Activated CD4-positive, alpha-beta T cell treated with anti-CD3 and anti-CD28 coated beads, Interleukin-2, Interleukin-4, amounts not matched to agents 100 ng/mL and 50 ng/mL, durations not matched to agents 16 hours and 8 hours (primary cell): ENCODE results near the gene PIGW.

ENCODE experiments used
- DNase-seq: peaks from one replicate; pipeline ENCODE4 v3.0.0-alpha.2; 2020; ENCODE audit warnings: low spot score

Gene PIGW

GRCh38 chr17:36509272-36509985 lies 25.4 kb upstream of the PIGW start:
- no peak for DNase-seq

GRCh38 chr17:36510636-36511035 lies 24.2 kb upstream of the PIGW start:
- no peak for DNase-seq

- no peak for DNase-seq
These were observed 23.6 kb upstream of the PIGW start for GRCh38 chr17:36511216-36511615.

GRCh38 chr17:36512641-36513040 lies 22.1 kb upstream of the PIGW start:
- DNase-seq: no peak

- no peak for DNase-seq
These were observed 19.9 kb upstream of the PIGW start for GRCh38 chr17:36514856-36515255.

- no peak for DNase-seq
These were observed 18.9 kb upstream of the PIGW start for GRCh38 chr17:36515837-36516236.

- DNase-seq: no peak
These were observed 11.7 kb upstream of the PIGW start for GRCh38 chr17:36523113-36523512.

GRCh38 chr17:36524428-36524876 lies 10.3 kb upstream of the PIGW start:
- DNase-seq: no peak

- DNase-seq: no peak
These were observed 9.7 kb upstream of the PIGW start for GRCh38 chr17:36525113-36525512.

GRCh38 chr17:36525888-36526287 lies 8.9 kb upstream of the PIGW start:
- DNase-seq: no peak

- DNase-seq: no peak
These were observed 7.1 kb upstream of the PIGW start for GRCh38 chr17:36527621-36528250.

GRCh38 chr17:36529121-36529520 lies 5.7 kb upstream of the PIGW start:
- no peak for DNase-seq

GRCh38 chr17:36532435-36532975 lies 2.3 kb upstream of the PIGW start:
- DNase-seq: no peak

- peak; percentile 51 for DNase-seq
These were observed 600 bp upstream of the PIGW start for GRCh38 chr17:36533935-36534839.

- no peak for DNase-seq
These were observed 888 bp downstream of the PIGW start for GRCh38 chr17:36535669-36536081.

- DNase-seq: no peak
These were observed 5.9 kb downstream of the PIGW start for GRCh38 chr17:36540696-36541095.

- DNase-seq: no peak
These were observed 8.0 kb downstream of the PIGW start for GRCh38 chr17:36542755-36543154.

- peak; percentile 37 for DNase-seq
These were observed 9.2 kb downstream of the PIGW start for GRCh38 chr17:36544044-36544306.

GRCh38 chr17:36544307-36545076 lies 9.7 kb downstream of the PIGW start, which contains the start of gene GGNBP2:
TSS of gene GGNBP2 (plus strand) at chr17:36544919. CDS start at chr17:36545725, 806 bp downstream.
- DNase-seq: peak; percentile 94

- DNase-seq: no peak
These were observed 10.3 kb downstream of the PIGW start for GRCh38 chr17:36545077-36545464.

GRCh38 chr17:36545465-36546417 lies 11.0 kb downstream of the PIGW start:
- DNase-seq: peak; percentile 96
